ENCODE measurements around the gene DCXR. TPM values are rescaled to one million over a fixed set of nuclear protein-coding genes. Genes with fewer than 3 reads are reported as not detected.

The DCXR gene
- total and polyA plus RNA-seq, 10 of the 15 experiments (the other 5 are each of a cell fraction or from before 2014, with no cell fraction given): 12.3 to 139 (median 88.9) TPM

DNA sequence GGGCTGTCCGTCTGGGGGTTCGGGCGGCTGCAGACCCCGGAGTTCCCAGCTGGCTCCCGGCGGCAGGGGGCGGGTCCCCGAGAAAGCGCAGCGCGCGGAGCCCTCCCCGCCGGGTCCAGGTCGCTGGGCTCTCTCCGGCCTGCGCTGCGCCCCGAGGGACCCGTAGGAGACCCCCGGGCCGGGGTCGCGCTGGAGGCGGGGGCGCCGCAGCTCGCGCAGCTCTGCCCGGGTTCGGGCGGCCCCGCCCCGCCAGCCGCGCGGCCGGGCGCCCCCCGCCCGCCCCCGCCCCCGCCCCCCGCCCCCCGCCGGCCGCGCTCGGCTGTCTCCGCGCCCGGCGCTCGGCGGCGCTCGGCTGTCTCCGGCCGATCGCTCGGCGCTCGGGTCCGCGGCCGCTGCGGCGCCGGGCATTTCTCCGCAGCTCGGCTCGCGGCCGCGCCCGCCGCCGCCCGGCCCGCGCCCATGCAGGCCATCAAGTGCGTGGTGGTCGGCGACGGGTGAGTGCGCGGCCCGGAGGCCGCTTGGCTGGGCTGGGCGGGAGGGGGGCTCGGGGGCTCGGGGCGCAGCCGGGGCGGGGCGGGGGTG is 6.1 kb downstream of the DCXR start, which contains the start of gene RAC3:
TSS of gene RAC3 (plus strand) at position 376 of the 582 bp plus-strand sequence. CDS start at position 460, 84 bp downstream.
- FAIRE-seq (no peak), ATAC-seq (peak; percentile 48), DNase-seq (ENCODE audit: low read depth, low spot score) (no peak)
- in situ Hi-C loops (cut with MboI) (no loop called here), intact Hi-C loops (cut with micrococcal nuclease; ENCODE audit: unreplicated experiment) (no loop called here)
- Histone ChIP-seq H3K36me3 (ENCODE audit: control insufficient read depth in 2 of 2, insufficient read depth in 2 of 2, low read length in 1 of 2) (no peaks in the 10 kb centered on the region; a peak in 2 of 4 replicates), H2AFZ (ENCODE audit: control insufficient read depth, low read depth, low read length) (peak within 1 kb of the TSS; percentile 73), H3K4me1 (ENCODE audit: control insufficient read depth, insufficient read depth, low read length) (peaks cover under 1% of the 10 kb centered on the region), H3K4me2 (ENCODE audit: control insufficient read depth, insufficient read depth) (peak within 1 kb of the TSS; percentile 94), H3K27me3 (replicated peaks in 1 of 2; ENCODE audit: control insufficient read depth in 2 of 2, insufficient read depth in 2 of 2, low read length in 1 of 2) (no peaks in the 10 kb centered on the region), H3K9me3 (replicated peaks; ENCODE audit: control insufficient read depth, insufficient read depth, low read length) (no peaks in the 10 kb centered on the region), H3K4me3 (peak within 1 kb of the TSS; percentile 65; the same call in 1 of the 2 replicates), H4K20me1 (ENCODE audit: control insufficient read depth, insufficient read depth) (no peaks in the 10 kb centered on the region), H3K9ac (ENCODE audit: control insufficient read depth, insufficient read depth, low read length) (peak within 1 kb of the TSS; percentile 20; the same call in 1 of the 2 replicates), H3K27ac (ENCODE audit: control insufficient read depth, insufficient read depth) (no peak within 1 kb of the TSS), H3K79me2 (ENCODE audit: control insufficient read depth, insufficient read depth, low read length) (peaks cover under 1% of the 10 kb centered on the region; the same call in 1 of the 2 replicates)
- WGBS (ENCODE audit: insufficient coverage, insufficient replicate concordance, low lambda C conversion rate, missing lambda C conversion rate): 1% methylated on average over 20 of the region's 96 CpGs
- RAD21 ChIA-PET (ENCODE audit: unreplicated experiment): interaction anchor here (0.6 to 1.6 kb wide), 2 partner anchors 44 to 72 kb away, joined by 3 to 5 read pairs; no protein-coding TSS in a partner anchor
- TF ChIP-seq SRF (IDR thresholded peaks at IDR 0.05; ENCODE audit: low read depth in 2 of 2, low read length in 2 of 2) (peak in 1 of 2 experiments; percentile 66; a peak in 1 of 4 replicates), SPI1 (IDR thresholded peaks at IDR 0.05; ENCODE audit: borderline replicate concordance, insufficient read depth, low read depth, low read length) (no peak)
- CTCF ChIA-PET: interaction anchor here (0.6 to 2.3 kb wide), 4 partner anchors 68 to 315 kb away, joined by 3 to 11 read pairs (median 3); no protein-coding TSS in a partner anchor
- no TSS peak for BruUV-seq (replicated peaks)
- POLR2A ChIA-PET: no interaction called here
- SMC1A ChIA-PET (ENCODE audit: uncharacterized antibody, unreplicated experiment): interaction anchor here (2.5 kb wide), 1 partner anchor 123 kb away, joined by 13 read pairs; no protein-coding TSS in a partner anchor

GRCh38 chr17:82030470-82031302 is 6.8 kb downstream of the DCXR start:
- DNase-seq (ENCODE audit: low read depth, low spot score) (no peak), ATAC-seq (peak; percentile 86), FAIRE-seq (peak; percentile 86)
- peak overlapping the region; percentile 65; the same call in 1 of the 2 replicates for H3K4me3 ChIP-seq
- H3K9ac ChIP-seq (ENCODE audit: control insufficient read depth, insufficient read depth, low read length): peak overlapping the region; percentile 20; the same call in 1 of the 2 replicates
- H4K20me1 ChIP-seq (ENCODE audit: control insufficient read depth, insufficient read depth): no peaks in the 10 kb centered on the region
- H3K27ac ChIP-seq (ENCODE audit: control insufficient read depth, insufficient read depth): no peak overlapping the region
- ChIA-PET CTCF (interaction anchor here (0.6 to 2.3 kb wide), 23 partner anchors 9 to 826 kb away, joined by 3 to 19 read pairs (median 3); no protein-coding TSS in a partner anchor), SMC1A (ENCODE audit: uncharacterized antibody, unreplicated experiment) (interaction anchor here (0.7 to 2.5 kb wide), 6 partner anchors 75 to 388 kb away, joined by 3 to 13 read pairs (median 4); no protein-coding TSS in a partner anchor), POLR2A (interaction anchor here (1.1 to 1.3 kb wide), 2 partner anchors 19 to 71 kb away, joined by 3 read pairs; no protein-coding TSS in a partner anchor), RAD21 (ENCODE audit: unreplicated experiment) (interaction anchor here (0.6 to 1.6 kb wide), 9 partner anchors 10 to 320 kb away, joined by 3 to 5 read pairs (median 4); no protein-coding TSS in a partner anchor)
- WGBS (ENCODE audit: insufficient coverage, insufficient replicate concordance, low lambda C conversion rate, missing lambda C conversion rate): 3% methylated on average over 88 of the region's 94 CpGs
- no peaks in the 10 kb centered on the region for H3K79me2 ChIP-seq (ENCODE audit: control insufficient read depth, insufficient read depth, low read length)
- no peaks in the 10 kb centered on the region for H3K9me3 ChIP-seq (replicated peaks; ENCODE audit: control insufficient read depth, insufficient read depth, low read length)
- no TSS peak for BruUV-seq (replicated peaks)
- H3K4me2 ChIP-seq (ENCODE audit: control insufficient read depth, insufficient read depth): peak overlapping the region; percentile 94
- H3K36me3 ChIP-seq (ENCODE audit: control insufficient read depth in 2 of 2, insufficient read depth in 2 of 2, low read length in 1 of 2): no peaks in the 10 kb centered on the region; a peak in 2 of 4 replicates
- H3K27me3 ChIP-seq (replicated peaks in 1 of 2; ENCODE audit: control insufficient read depth in 2 of 2, insufficient read depth in 2 of 2, low read length in 1 of 2): no peaks in the 10 kb centered on the region
- peak overlapping the region; percentile 73 for H2AFZ ChIP-seq (ENCODE audit: control insufficient read depth, low read depth, low read length)
- H3K4me1 ChIP-seq (ENCODE audit: control insufficient read depth, insufficient read depth, low read length): no peaks in the 10 kb centered on the region; the same call in 1 of the 2 replicates
- intact Hi-C loops (cut with micrococcal nuclease; ENCODE audit: unreplicated experiment) (no loop called here), in situ Hi-C loops (cut with MboI) (no loop called here)
- TF ChIP-seq EGR1 (IDR thresholded peaks at IDR 0.05; ENCODE audit: borderline replicate concordance in 1 of 2, low read depth in 2 of 2, low read length in 2 of 2): no peak
- no peak for TF ChIP-seq JUND (IDR thresholded peaks at IDR 0.05; ENCODE audit: low read depth, low read length)
- no peak for TF ChIP-seq ZZZ3 (IDR thresholded peaks at IDR 0.05; ENCODE audit: control insufficient read depth, insufficient read length, low read depth)
- no peak for TF ChIP-seq MTA2 (IDR thresholded peaks at IDR 0.05; ENCODE audit: low read depth)
- TF ChIP-seq IKZF2 (IDR thresholded peaks at IDR 0.05): peak; percentile 47 to 57; a peak in 3 of 4 replicates
- TF ChIP-seq BMI1 (IDR thresholded peaks at IDR 0.05; ENCODE audit: borderline replicate concordance): no peak
- TF ChIP-seq IKZF1 (conservative IDR thresholded peaks at IDR 0.05): peak; percentile 82
- TF ChIP-seq POU2F2 (IDR thresholded peaks at IDR 0.05; ENCODE audit: borderline replicate concordance, low read depth, low read length): 0 out of 3 replicates have a peak, but pooled peaks have one; percentile 12
- no peak; the same call in 1 of the 2 replicates for TF ChIP-seq BACH1 (IDR thresholded peaks at IDR 0.05; ENCODE audit: borderline replicate concordance)
- TF ChIP-seq PAX8 (IDR thresholded peaks at IDR 0.05): no peak
- TF ChIP-seq SP1 (IDR thresholded peaks at IDR 0.05; ENCODE audit: low read depth, low read length): no peak
- no peak for TF ChIP-seq TCF7 (IDR thresholded peaks at IDR 0.05; ENCODE audit: borderline replicate concordance)
- no peak for TF ChIP-seq TCF12 (IDR thresholded peaks at IDR 0.05; ENCODE audit: low read depth, low read length)
- TF ChIP-seq POLR2AphosphoS5 (IDR thresholded peaks at IDR 0.05; ENCODE audit: low read length): no peak
